ENCODE data around the gene FCER1G. TPM values are rescaled to one million over a fixed set of nuclear protein-coding genes. Genes with fewer than 3 reads are reported as not detected.

Gene FCER1G
- total RNA-seq, 4 donors from 2014 or later = 39.6 to 510 (median 152) TPM

DNA sequence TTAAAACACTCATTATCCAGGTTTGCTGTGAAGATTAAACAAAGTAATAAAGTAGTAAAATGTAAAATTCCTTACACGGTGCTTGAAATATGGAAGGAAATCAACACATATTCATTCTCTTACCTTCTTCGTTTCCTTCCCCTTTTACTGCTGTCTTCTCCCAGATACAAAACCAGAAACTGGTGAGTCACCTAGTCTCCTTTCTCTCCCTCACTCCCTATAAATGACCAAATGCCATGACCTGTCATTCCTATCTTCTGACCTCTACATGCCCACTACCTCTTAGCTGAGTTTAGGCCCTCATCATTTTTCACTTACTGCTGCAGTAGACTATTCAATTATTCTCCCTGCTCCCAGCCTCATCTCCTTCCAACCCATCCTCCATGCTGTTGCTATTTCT, 27.2 kb downstream of the FCER1G start:
- no peak for TF ChIP-seq CTCF (IDR thresholded peaks at IDR 0.05; ENCODE audit: low read depth)

DNA sequence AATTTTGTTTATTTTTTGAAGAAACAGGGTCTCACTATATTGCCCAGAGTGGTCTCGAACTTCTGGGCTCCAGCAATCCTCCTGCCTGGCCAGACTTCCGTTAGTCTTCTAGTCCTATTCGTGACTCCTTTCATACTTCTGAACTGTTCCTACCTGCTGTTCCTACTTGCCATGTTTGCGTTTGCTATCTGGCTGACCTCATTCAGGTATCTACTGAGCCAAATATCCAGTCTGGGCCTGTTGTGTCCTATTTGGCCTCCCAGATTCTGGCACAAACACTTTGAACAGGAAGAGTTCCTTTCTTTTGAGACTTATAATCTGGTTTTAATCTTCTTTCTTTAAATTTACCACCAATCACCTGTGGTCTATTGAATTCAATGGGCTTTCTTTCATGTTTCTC, 29.8 kb downstream of the FCER1G start:
- TF ChIP-seq CTCF (IDR thresholded peaks at IDR 0.05; ENCODE audit: low read depth) = no peak

DNA sequence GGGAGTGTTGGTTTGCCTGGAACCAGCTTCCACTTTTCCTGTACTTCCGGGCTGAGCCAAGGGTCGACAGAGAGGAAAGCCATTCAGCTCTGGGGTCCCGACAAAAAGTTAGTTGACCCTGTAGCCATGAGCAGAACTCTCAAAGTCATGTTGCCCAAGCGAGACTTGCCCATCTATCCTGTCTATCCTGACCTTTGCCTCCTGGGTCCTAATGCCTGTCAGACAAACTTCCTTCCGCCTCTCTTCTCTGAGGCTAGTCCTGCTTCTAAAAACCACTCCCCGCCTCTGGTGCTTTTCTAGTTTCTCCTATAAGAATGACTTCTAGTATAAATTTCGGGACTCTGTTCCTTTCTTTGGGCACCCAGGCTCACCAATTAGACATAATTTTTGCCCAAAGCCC, 35.7 kb downstream of the FCER1G start:
- TF ChIP-seq CTCF (IDR thresholded peaks at IDR 0.05; ENCODE audit: low read depth) = no peak

DNA sequence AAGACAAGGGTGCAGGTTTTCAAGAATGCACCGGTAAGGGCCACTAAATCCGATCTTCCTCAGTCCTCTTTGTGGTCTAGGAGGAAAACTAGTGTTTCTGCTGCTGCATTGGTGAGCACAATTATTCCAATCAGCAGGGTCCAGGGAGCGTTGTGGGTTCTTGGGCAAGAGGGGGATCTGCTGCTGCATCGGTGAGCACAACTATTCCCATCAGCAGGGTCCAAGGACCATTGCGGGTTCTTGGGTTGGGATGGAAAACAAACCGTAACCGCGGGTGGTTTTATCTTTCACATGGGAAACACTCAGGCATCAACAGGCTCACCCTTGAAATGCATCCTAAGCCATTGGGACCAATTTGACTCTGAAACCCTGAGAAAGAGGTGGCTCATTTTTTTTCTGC, 36.5 kb downstream of the FCER1G start:
- TF ChIP-seq CTCF (IDR thresholded peaks at IDR 0.05; ENCODE audit: low read depth) = no peak

- no peak for TF ChIP-seq CTCF (IDR thresholded peaks at IDR 0.05; ENCODE audit: low read depth)
These were observed 43.6 kb downstream of the FCER1G start, which contains the start of gene PCP4L1 for GRCh38 chr1:161258439-161259344. Gene PCP4L1, plus strand, starts transcription at chr1:161258745. Its CDS starts 230 bp downstream, at chr1:161258975.

DNA sequence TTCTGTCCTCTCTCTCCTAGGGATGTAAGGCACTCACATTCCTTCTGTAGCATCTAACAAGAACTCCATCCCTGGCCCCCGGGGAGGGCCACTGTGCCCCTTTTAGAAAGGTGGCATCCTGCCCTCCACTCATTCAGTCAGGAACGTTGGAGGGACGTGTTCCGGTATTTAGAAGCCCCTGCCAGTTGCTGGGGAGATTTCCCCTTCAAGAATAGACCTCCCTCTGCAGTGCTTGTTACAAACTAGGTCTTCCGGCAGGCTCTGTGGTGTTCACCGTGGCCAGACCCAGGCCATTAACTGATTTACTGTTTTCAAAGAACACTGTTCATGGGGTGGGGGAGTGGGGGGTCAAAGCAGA, 44.2 kb downstream of the FCER1G start:
- TF ChIP-seq CTCF (IDR thresholded peaks at IDR 0.05; ENCODE audit: low read depth) = no peak

DNA sequence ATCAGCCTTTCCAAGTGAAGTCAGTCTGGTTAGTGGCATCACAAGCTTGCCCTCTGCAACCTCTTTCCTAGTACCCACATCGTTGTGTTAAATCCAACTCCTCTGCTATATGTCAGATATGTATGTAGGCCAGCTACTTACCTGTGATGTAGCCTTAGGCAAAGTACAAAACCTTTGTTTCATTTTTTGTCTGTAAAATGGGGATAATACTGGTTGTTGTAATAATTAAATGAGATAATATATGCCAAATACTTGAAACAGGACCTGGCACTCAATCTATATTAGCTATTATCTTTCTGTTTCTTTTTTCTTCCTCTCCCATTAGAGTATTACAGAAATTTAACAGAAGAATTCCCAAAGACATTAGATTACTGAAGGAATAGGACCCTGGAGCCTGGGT, 44.7 kb downstream of the FCER1G start:
- TF ChIP-seq CTCF (IDR thresholded peaks at IDR 0.05; ENCODE audit: low read depth) = no peak
